Skin of body (tissue), 2 donors: Measurements from ENCODE around the gene TACC2. TPM values are rescaled to one million over a fixed set of nuclear protein-coding genes. Genes with fewer than 3 reads are reported as not detected.

Experiments used
- DNase-seq: peaks from one replicate; lab custom pipeline; 2025; lab: John Stamatoyannopoulos, UW
- total RNA-seq: library from RNA; depleted of rRNA; stranded (reverse); fragments of >200 nt; gene quantifications from one replicate; pipeline ENCODE4 v1.2.3, GENCODE V29; 2014

Gene TACC2
- total RNA-seq, 1 donor from 2014 or later = 40.2 TPM

- DNase-seq = no peak
Observed at GRCh38 chr10:122291739-122292138, 302.8 kb downstream of the TACC2 start.

GRCh38 chr10:122292376-122292775 is 303.4 kb downstream of the TACC2 start:
- DNase-seq = no peak

GRCh38 chr10:122293156-122293960 is 304.4 kb downstream of the TACC2 start:
- DNase-seq = no peak

GRCh38 chr10:122293961-122294380 is 305.0 kb downstream of the TACC2 start:
- peak; percentile 36 for DNase-seq

- DNase-seq = no peak
Observed at GRCh38 chr10:122294511-122295450, 305.8 kb downstream of the TACC2 start.

GRCh38 chr10:122295451-122295809 is 306.5 kb downstream of the TACC2 start:
- DNase-seq = no peak

GRCh38 chr10:122296363-122297120 is 307.6 kb downstream of the TACC2 start:
- no peak for DNase-seq

- no peak for DNase-seq
Observed at GRCh38 chr10:122297583-122297982, 308.6 kb downstream of the TACC2 start.

- DNase-seq = no peak
Observed at GRCh38 chr10:122298206-122298597, 309.2 kb downstream of the TACC2 start.

GRCh38 chr10:122298598-122299301 is 309.8 kb downstream of the TACC2 start:
- DNase-seq = peak; percentile 82

- no peak for DNase-seq
Observed at GRCh38 chr10:122299423-122300075, 310.6 kb downstream of the TACC2 start.

- no peak for DNase-seq
Observed at GRCh38 chr10:122301055-122301810, 312.3 kb downstream of the TACC2 start.

- DNase-seq = no peak
Observed at GRCh38 chr10:122301811-122302115, 312.8 kb downstream of the TACC2 start.

GRCh38 chr10:122302315-122302714 is 313.4 kb downstream of the TACC2 start:
- DNase-seq = no peak

- DNase-seq = no peak
Observed at GRCh38 chr10:122303271-122304053, 314.5 kb downstream of the TACC2 start.
